ENCODE results near the gene HK3.

DNA sequence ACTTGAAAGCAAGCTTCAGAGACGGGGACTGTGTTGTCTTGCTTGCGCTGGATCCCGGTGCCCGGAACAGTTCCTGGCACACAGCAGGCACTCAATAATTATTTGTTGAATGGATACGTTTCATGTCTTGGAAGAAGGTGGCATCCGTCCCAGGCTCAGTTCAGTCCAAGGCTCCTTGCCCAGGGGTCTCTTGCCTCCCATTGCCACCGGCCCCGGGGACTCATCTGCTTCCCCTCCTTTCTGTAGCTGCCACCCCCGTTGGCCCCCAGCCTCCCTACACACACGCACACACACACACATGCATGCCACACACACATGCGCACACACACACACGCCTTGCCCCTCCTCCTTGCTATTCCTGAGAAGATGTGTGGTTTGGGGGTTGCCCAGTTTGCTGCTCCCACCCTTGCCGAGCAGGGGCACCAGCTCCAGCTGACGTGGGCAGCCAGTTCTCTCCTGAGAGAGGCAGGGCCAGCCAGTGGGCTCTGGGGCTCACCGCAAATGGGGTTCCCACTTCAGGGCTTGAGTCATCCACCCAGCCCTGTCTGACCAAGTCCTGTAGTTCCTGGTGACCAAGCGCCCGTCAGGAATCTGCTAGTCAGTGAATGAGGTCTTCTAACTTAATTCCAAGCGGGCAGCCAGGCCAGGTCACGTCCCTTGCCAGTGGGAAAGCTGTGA, 41.8 kb downstream of the HK3 start:
- TF ChIP-seq, protein P1, sequence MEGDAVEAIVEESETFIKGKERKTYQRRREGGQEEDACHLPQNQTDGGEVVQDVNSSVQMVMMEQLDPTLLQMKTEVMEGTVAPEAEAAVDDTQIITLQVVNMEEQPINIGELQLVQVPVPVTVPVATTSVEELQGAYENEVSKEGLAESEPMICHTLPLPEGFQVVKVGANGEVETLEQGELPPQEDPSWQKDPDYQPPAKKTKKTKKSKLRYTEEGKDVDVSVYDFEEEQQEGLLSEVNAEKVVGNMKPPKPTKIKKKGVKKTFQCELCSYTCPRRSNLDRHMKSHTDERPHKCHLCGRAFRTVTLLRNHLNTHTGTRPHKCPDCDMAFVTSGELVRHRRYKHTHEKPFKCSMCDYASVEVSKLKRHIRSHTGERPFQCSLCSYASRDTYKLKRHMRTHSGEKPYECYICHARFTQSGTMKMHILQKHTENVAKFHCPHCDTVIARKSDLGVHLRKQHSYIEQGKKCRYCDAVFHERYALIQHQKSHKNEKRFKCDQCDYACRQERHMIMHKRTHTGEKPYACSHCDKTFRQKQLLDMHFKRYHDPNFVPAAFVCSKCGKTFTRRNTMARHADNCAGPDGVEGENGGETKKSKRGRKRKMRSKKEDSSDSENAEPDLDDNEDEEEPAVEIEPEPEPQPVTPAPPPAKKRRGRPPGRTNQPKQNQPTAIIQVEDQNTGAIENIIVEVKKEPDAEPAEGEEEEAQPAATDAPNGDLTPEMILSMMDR (IDR thresholded peaks at IDR 0.05): no peak
- no peak for TF ChIP-seq POLR2A (IDR thresholded peaks at IDR 0.05)

Data from body of pancreas (tissue), 4 donors.